DOHH2 (cell line): ENCODE measurements around the gene PHLPP2.

ENCODE experiments used
- H3F3A ChIP-seq: fragments of 200-600 bp; sonication (generic), shearing (Covaris generic); 2 replicates; pipeline ENCODE4 v1.6.0; 2016; ENCODE audit warnings: antibody characterized with exemption, mild to moderate bottlenecking; ENCODE audit not compliant: control insufficient read depth, insufficient read depth
- H3K27ac ChIP-seq: fragments of 200-600 bp; sonication (generic); 2 replicates; pipeline ENCODE4 v1.5.1; 2014; ENCODE audit warnings: low read depth, mild to moderate bottlenecking, low read length, moderate library complexity
- H3K27me3 ChIP-seq: fragments of 200-600 bp; sonication (generic); 2 replicates; pipeline ENCODE4 v1.6.1; 2014; ENCODE audit warnings: mild to moderate bottlenecking, low read length, mixed read lengths; ENCODE audit not compliant: control insufficient read depth
- H3K36me3 ChIP-seq: fragments of 200-600 bp; sonication (generic); 2 replicates; pipeline ENCODE4 v1.6.1; 2014; ENCODE audit warnings: mild to moderate bottlenecking, low read length, moderate library complexity, mixed read lengths; ENCODE audit not compliant: control insufficient read depth
- H3K4me1 ChIP-seq: fragments of 200-600 bp; sonication (generic); 2 replicates; pipeline ENCODE4 v1.6.1; 2014; ENCODE audit warnings: mild to moderate bottlenecking, low read length, mixed read lengths; ENCODE audit not compliant: control insufficient read depth
- H3K4me2 ChIP-seq: fragments of 200-600 bp; sonication (generic); 2 replicates; pipeline ENCODE4 v1.6.0; 2014; ENCODE audit warnings: mild to moderate bottlenecking, low read length, moderate library complexity
- H3K4me3 ChIP-seq: fragments of 200-600 bp; sonication (generic); 2 replicates; pipeline ENCODE4 v1.5.1; 2014; ENCODE audit warnings: mild to moderate bottlenecking, low read length, mixed read lengths
- H3K79me2 ChIP-seq: fragments of 200-600 bp; sonication (generic); 2 replicates; pipeline ENCODE4 v1.6.1; 2014; ENCODE audit warnings: mild to moderate bottlenecking, low read length, mixed read lengths; ENCODE audit not compliant: control insufficient read depth
- H3K9me2 ChIP-seq: fragments of 200-600 bp; sonication (generic); replicated peaks from 2 replicates; pipeline ENCODE4 v1.6.1; 2014; ENCODE audit warnings: mild to moderate bottlenecking, low read length, mixed read lengths; ENCODE audit not compliant: control insufficient read depth
- H3K9me3 ChIP-seq: fragments of 200-600 bp; sonication (generic); 2 replicates; pipeline ENCODE4 v1.6.1; 2014; ENCODE audit warnings: antibody characterized with exemption, low read length, mixed read lengths; ENCODE audit not compliant: control insufficient read depth, insufficient read depth
- H4K20me1 ChIP-seq: fragments of 200-600 bp; sonication (generic); 2 replicates; pipeline ENCODE4 v1.6.0; 2014; ENCODE audit warnings: low read depth, mild to moderate bottlenecking, antibody characterized with exemption, low read length, moderate library complexity; ENCODE audit not compliant: control insufficient read depth, insufficient read depth
- CTCF ChIP-seq: fragments of 200-600 bp; sonication (generic); IDR thresholded peaks from one replicate; pipeline ENCODE4 v1.5.1; 2014; ENCODE audit warnings: antibody characterized with exemption, mild to moderate bottlenecking, low read depth, low read length; ENCODE audit not compliant: poor library complexity, severe bottlenecking
- EZH2phosphoT487 ChIP-seq: fragments of 200-600 bp; sonication (generic); IDR thresholded peaks from 2 replicates; pipeline ENCODE4 v1.6.1; 2017; ENCODE audit warnings: borderline replicate concordance, mild to moderate bottlenecking, antibody characterized with exemption, low read length, moderate library complexity, mixed read lengths

The PHLPP2 gene

DNA sequence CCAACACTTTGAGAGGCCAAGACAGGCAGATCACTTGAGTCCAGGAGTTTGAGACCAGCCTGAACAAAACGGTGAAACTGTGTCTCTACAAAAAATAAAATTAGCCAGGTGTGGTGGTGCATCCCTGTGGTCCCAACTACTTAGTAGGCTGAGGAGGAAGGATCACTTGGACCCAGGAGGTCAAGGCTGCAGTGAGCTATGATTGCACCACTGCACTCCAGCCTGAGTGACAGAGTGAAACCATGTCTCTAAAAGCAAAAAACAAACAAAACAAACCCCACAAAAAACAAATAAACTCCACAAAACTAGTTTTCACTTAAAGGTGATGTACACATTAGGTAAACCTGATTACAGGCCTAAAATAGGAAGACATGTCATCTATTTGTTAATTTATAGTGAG, 58.2 kb downstream of the PHLPP2 start:
- H3K27me3 ChIP-seq = no peaks in the 10 kb centered on the region
- H3F3A ChIP-seq = no peaks in the 10 kb centered on the region
- H3K4me3 ChIP-seq = no peak overlapping the region
- no peaks in the 10 kb centered on the region for H3K9me2 ChIP-seq
- no peaks in the 10 kb centered on the region for H3K79me2 ChIP-seq
- no peaks in the 10 kb centered on the region for H3K9me3 ChIP-seq
- H3K27ac ChIP-seq = no peak overlapping the region
- H3K4me1 ChIP-seq = no peaks in the 10 kb centered on the region
- H3K36me3 ChIP-seq = peaks cover 34% of the 10 kb centered on the region
- TF ChIP-seq CTCF (no peak), EZH2phosphoT487 (no peak)
- no peak overlapping the region for H3K4me2 ChIP-seq
- no peaks in the 10 kb centered on the region for H4K20me1 ChIP-seq

- Histone ChIP-seq H3K4me3 (no peak overlapping the region), H3K9me2 (no peaks in the 10 kb centered on the region), H3K27me3 (no peaks in the 10 kb centered on the region), H3K4me2 (no peak overlapping the region), H3K4me1 (no peaks in the 10 kb centered on the region), H3K27ac (no peak overlapping the region), H3K9me3 (no peaks in the 10 kb centered on the region), H3K79me2 (no peaks in the 10 kb centered on the region), H4K20me1 (no peaks in the 10 kb centered on the region), H3F3A (no peaks in the 10 kb centered on the region), H3K36me3 (peaks cover 26% of the 10 kb centered on the region)
- TF ChIP-seq EZH2phosphoT487 = no peak
- TF ChIP-seq CTCF = no peak
These were observed 65.0 kb downstream of the PHLPP2 start for GRCh38 chr16:71659471-71659870.

- Histone ChIP-seq H3K79me2 (no peaks in the 10 kb centered on the region), H3K36me3 (peaks cover 24% of the 10 kb centered on the region), H3K9me3 (no peaks in the 10 kb centered on the region), H3K4me3 (no peak overlapping the region), H3K27ac (no peak overlapping the region), H3K4me1 (no peaks in the 10 kb centered on the region), H4K20me1 (no peaks in the 10 kb centered on the region), H3K9me2 (no peaks in the 10 kb centered on the region), H3K4me2 (no peak overlapping the region), H3K27me3 (no peaks in the 10 kb centered on the region), H3F3A (no peaks in the 10 kb centered on the region)
- TF ChIP-seq CTCF (no peak), EZH2phosphoT487 (no peak)
These were observed 65.7 kb downstream of the PHLPP2 start for GRCh38 chr16:71658771-71659170.

- H3F3A ChIP-seq = 0 out of 2 replicates have a peak, but pooled peaks cover 2% of the 10 kb centered on the region
- no peak overlapping the region for H3K4me3 ChIP-seq
- no peak overlapping the region for H3K27ac ChIP-seq
- H3K4me1 ChIP-seq = no peaks in the 10 kb centered on the region
- H3K4me2 ChIP-seq = no peak overlapping the region
- no peaks in the 10 kb centered on the region for H3K27me3 ChIP-seq
- no peaks in the 10 kb centered on the region for H4K20me1 ChIP-seq
- no peaks in the 10 kb centered on the region for H3K79me2 ChIP-seq
- TF ChIP-seq CTCF = no peak
- no peak for TF ChIP-seq EZH2phosphoT487
- H3K9me3 ChIP-seq = no peaks in the 10 kb centered on the region
- H3K9me2 ChIP-seq = no peaks in the 10 kb centered on the region
- peaks cover 20% of the 10 kb centered on the region for H3K36me3 ChIP-seq
These were observed 74.8 kb downstream of the PHLPP2 start for GRCh38 chr16:71649704-71650103.
